Upper lobe of left lung (tissue), 4 donors: ENCODE measurements around the gene AHSP.

Source experiments
- CTCF ChIP-seq, 6 experiments: fragments of 450-650 bp in 4 of 6; fragments of 200-600 bp in 2 of 6; sonication (generic) in 2 of 6; IDR thresholded peaks; one replicate each; pipeline ENCODE4 v1.5.1; 2016 to 2019; ENCODE audit warnings: antibody characterized with exemption in 6 of 6
- EP300 ChIP-seq, 4 donors: sonication (generic); formaldehyde crosslinking; IDR thresholded peaks; one replicate each; pipeline ENCODE4 v1.5.1; 2017; ENCODE audit warnings: antibody characterized with exemption in 4 of 4, control low read depth in 2 of 4
- POLR2A ChIP-seq, 4 donors: fragments of 450-650 bp; IDR thresholded peaks; one replicate each; pipeline ENCODE4 v1.5.1; 2016 to 2017; ENCODE audit warnings: antibody characterized with exemption in 4 of 4, mild to moderate bottlenecking in 2 of 4
- POLR2AphosphoS5 ChIP-seq, 2 donors: sonication (generic); formaldehyde crosslinking; IDR thresholded peaks; one replicate each; pipeline ENCODE4 v1.5.1; 2017; ENCODE audit warnings: antibody characterized with exemption in 2 of 2

- TF ChIP-seq POLR2A (IDR thresholded peaks at IDR 0.05): no peak
- TF ChIP-seq CTCF (IDR thresholded peaks at IDR 0.05): no peak
- no peak for TF ChIP-seq EP300 (IDR thresholded peaks at IDR 0.05)
- no peak for TF ChIP-seq POLR2AphosphoS5 (IDR thresholded peaks at IDR 0.05)
These were observed 7.8 kb upstream of the AHSP start for GRCh38 chr16:31519759-31520431.
